Neuronal stem cell (in vitro differentiated cells): Measurements from ENCODE around the gene SOX5.

Source experiments
- DNase-seq: peaks from one replicate; pipeline ENCODE4 v3.0.0-alpha.2; 2013; ENCODE audit warnings: low spot score
- H2AFZ ChIP-seq: one replicate; pipeline ENCODE4 v1.6.1; 2013; ENCODE audit warnings: mild to moderate bottlenecking, low read length, inconsistent platforms
- H2AK5ac ChIP-seq: 2 replicates; pipeline ENCODE4 v1.6.1; 2013; ENCODE audit warnings: low read depth, mild to moderate bottlenecking, inconsistent platforms, low read length, moderate library complexity, mixed read lengths
- H2BK120ac ChIP-seq: 2 replicates; pipeline ENCODE4 v1.6.1; 2013; ENCODE audit warnings: low read depth, mild to moderate bottlenecking, inconsistent platforms, low read length, moderate library complexity, mixed read lengths
- H2BK12ac ChIP-seq: one replicate; pipeline ENCODE4 v1.6.1; 2013; ENCODE audit warnings: low read length, inconsistent platforms
- H2BK15ac ChIP-seq: 2 replicates; pipeline ENCODE4 v1.6.1; 2013; ENCODE audit warnings: mild to moderate bottlenecking, low read length, inconsistent platforms, mixed read lengths
- H2BK5ac ChIP-seq: one replicate; pipeline ENCODE4 v1.6.1; 2013; ENCODE audit warnings: inconsistent platforms, mild to moderate bottlenecking, low read length, moderate library complexity
- H3K14ac ChIP-seq: one replicate; pipeline ENCODE4 v1.6.1; 2013; ENCODE audit warnings: low read length, inconsistent platforms
- H3K18ac ChIP-seq: 2 replicates; pipeline ENCODE4 v1.6.1; 2013; ENCODE audit warnings: low read length, inconsistent platforms
- H3K23ac ChIP-seq: 2 replicates; pipeline ENCODE4 v1.6.1; 2013; ENCODE audit warnings: low read depth, mild to moderate bottlenecking, mixed read lengths, low read length, inconsistent platforms; ENCODE audit not compliant: poor library complexity
- H3K27ac ChIP-seq: replicated peaks from 3 replicates; pipeline ENCODE4 v1.5.1; 2013; ENCODE audit warnings: low read length, inconsistent platforms
- H3K27me3 ChIP-seq, 3 experiments: 2 replicates each; pipeline ENCODE4 v1.6.1; 2013; ENCODE audit warnings: low read length in 3 of 3, mild to moderate bottlenecking in 2 of 3, inconsistent platforms in 1 of 3, low read depth in 1 of 3, mixed read lengths in 1 of 3, moderate library complexity in 1 of 3; ENCODE audit not compliant: control insufficient read depth in 3 of 3, insufficient read depth in 3 of 3
- H3K36me3 ChIP-seq, 2 donors: replicated peaks in 1 of 2; 2 replicates each; pipeline ENCODE4 v1.6.1; 2013; ENCODE audit warnings: low read length in 2 of 2; ENCODE audit not compliant: control insufficient read depth in 2 of 2, insufficient read depth in 2 of 2
- H3K4ac ChIP-seq: 2 replicates; pipeline ENCODE4 v1.6.1; 2013; ENCODE audit warnings: inconsistent platforms, mild to moderate bottlenecking, low read length, moderate library complexity
- H3K4me1 ChIP-seq, 2 donors: 1 replicate in 1 of 2; 2 replicates in 1 of 2; pipeline ENCODE4 v1.6.1; 2013; ENCODE audit warnings: low read length in 2 of 2, low read depth in 1 of 2; ENCODE audit not compliant: control insufficient read depth in 2 of 2, insufficient read depth in 1 of 2
- H3K4me2 ChIP-seq: one replicate; pipeline ENCODE4 v1.6.1; 2013; ENCODE audit warnings: mild to moderate bottlenecking, low read length, inconsistent platforms; ENCODE audit not compliant: insufficient read depth, poor library complexity, severe bottlenecking
- H3K4me3 ChIP-seq, 2 donors: 2 replicates each; pipeline ENCODE4 v1.5.1; 2013; ENCODE audit warnings: low read length in 2 of 2, mild to moderate bottlenecking in 2 of 2, inconsistent platforms in 1 of 2, moderate library complexity in 1 of 2
- H3K79me1 ChIP-seq: one replicate; pipeline ENCODE4 v1.6.1; 2013; ENCODE audit warnings: low read depth, mild to moderate bottlenecking, inconsistent platforms, low read length, moderate library complexity
- H3K9ac ChIP-seq: one replicate; pipeline ENCODE4 v1.6.1; 2013; ENCODE audit warnings: mild to moderate bottlenecking, low read depth, low read length, inconsistent platforms; ENCODE audit not compliant: poor library complexity
- H3K9me3 ChIP-seq, 2 donors: replicated peaks in 1 of 2; 2 replicates each; pipeline versions ENCODE3 to v1.6.1; 2013; ENCODE audit warnings: low read length in 2 of 2, mild to moderate bottlenecking in 2 of 2, inconsistent platforms in 1 of 2, low read depth in 1 of 2, mixed read lengths in 1 of 2, moderate library complexity in 1 of 2; ENCODE audit not compliant: control insufficient read depth in 2 of 2, insufficient read depth in 1 of 2
- H4K8ac ChIP-seq: one replicate; pipeline ENCODE4 v1.6.1; 2013; ENCODE audit warnings: low read depth, mild to moderate bottlenecking, inconsistent platforms, low read length, moderate library complexity
- H4K91ac ChIP-seq: one replicate; pipeline ENCODE4 v1.6.1; 2013; ENCODE audit warnings: low read length, low read depth, mild to moderate bottlenecking, inconsistent platforms; ENCODE audit not compliant: poor library complexity
- WGBS, 2 donors: extraction: QIAGEN DNeasy Blood & Tissue Kit; methylation state at CpG; one replicate each; pipeline ENCODE4 v1.1.7; 2013; ENCODE audit warnings: missing lambda C conversion rate in 2 of 2, mixed read lengths in 1 of 2; ENCODE audit not compliant: insufficient read length in 2 of 2, insufficient replicate concordance in 1 of 2; ENCODE audit errors: extremely low coverage in 2 of 2; 5-methylcytosine and 5-hydroxymethylcytosine counted together

SOX5 gene

GRCh38 chr12:23921099-23921856, 28.2 kb downstream of the SOX5 start:
- H2BK15ac ChIP-seq = no peak overlapping the region
- no peak overlapping the region for H3K27ac ChIP-seq
- H3K18ac ChIP-seq = no peak overlapping the region
- no peak for DNase-seq
- no peak overlapping the region for H3K14ac ChIP-seq
- H3K4me2 ChIP-seq = no peak overlapping the region
- H3K9ac ChIP-seq = no peak overlapping the region
- no peaks in the 10 kb centered on the region for H3K79me1 ChIP-seq
- no peak overlapping the region for H4K91ac ChIP-seq
- no peaks in the 10 kb centered on the region for H3K9me3 ChIP-seq
- H2AFZ ChIP-seq = no peak overlapping the region
- H2AK5ac ChIP-seq = no peak overlapping the region
- no peaks in the 10 kb centered on the region for H3K36me3 ChIP-seq
- no peak overlapping the region for H3K4ac ChIP-seq
- no CpG with 5 or more reads among the region's 5 CpGs for WGBS, 2 donors
- peaks cover 1 to 3% of the 10 kb centered on the region in 2 donors for H3K4me1 ChIP-seq
- no peak overlapping the region for H2BK120ac ChIP-seq
- no peak overlapping the region for H2BK12ac ChIP-seq
- H3K4me3 ChIP-seq = no peak overlapping the region
- no peak overlapping the region for H4K8ac ChIP-seq
- H3K23ac ChIP-seq = no peak overlapping the region
- H3K27me3 ChIP-seq = no peaks in the 10 kb centered on the region
- H2BK5ac ChIP-seq = no peak overlapping the region

GRCh38 chr12:23911574-23911973, 37.9 kb downstream of the SOX5 start:
- Histone ChIP-seq H3K18ac (no peak overlapping the region), H3K9me3 (peaks cover 0 to 10% of the 10 kb centered on the region in 2 donors), H2BK15ac (no peak overlapping the region), H3K79me1 (peaks cover 3% of the 10 kb centered on the region), H2AFZ (no peak overlapping the region), H2AK5ac (no peak overlapping the region), H3K36me3 (no peaks in the 10 kb centered on the region), H3K27me3 (no peaks in the 10 kb centered on the region), H2BK12ac (no peak overlapping the region), H2BK120ac (no peak overlapping the region), H4K91ac (no peak overlapping the region), H3K23ac (no peak overlapping the region), H2BK5ac (no peak overlapping the region), H3K9ac (no peak overlapping the region), H3K4me1 (peaks cover 8% of the 10 kb centered on the region in 2 donors), H3K4me2 (no peak overlapping the region), H4K8ac (no peak overlapping the region), H3K27ac (no peak overlapping the region), H3K4me3 (no peak overlapping the region), H3K14ac (no peak overlapping the region), H3K4ac (no peak overlapping the region)
- no CpG with 5 or more reads among the region's 3 CpGs for WGBS, 2 donors
- DNase-seq = no peak

- Histone ChIP-seq H2BK5ac (no peak overlapping the region), H3K36me3 (no peaks in the 10 kb centered on the region), H3K23ac (no peak overlapping the region), H3K4ac (no peak overlapping the region), H2BK12ac (no peak overlapping the region), H3K4me2 (no peak overlapping the region), H3K9me3 (peaks cover 0 to 10% of the 10 kb centered on the region in 2 donors), H3K9ac (no peak overlapping the region), H3K14ac (no peak overlapping the region), H3K4me1 (peaks cover 10 to 15% of the 10 kb centered on the region in 2 donors), H2BK15ac (no peak overlapping the region), H3K79me1 (peaks cover 3% of the 10 kb centered on the region), H2BK120ac (no peak overlapping the region), H3K18ac (no peak overlapping the region), H4K8ac (no peak overlapping the region), H2AFZ (no peak overlapping the region), H3K27ac (no peak overlapping the region), H3K4me3 (no peak overlapping the region), H4K91ac (no peak overlapping the region), H2AK5ac (no peak overlapping the region), H3K27me3 (no peaks in the 10 kb centered on the region)
- no peak for DNase-seq
- no CpG with 5 or more reads among the region's 1 CpG for WGBS, 2 donors
Observed at GRCh38 chr12:23909551-23909950, 39.9 kb downstream of the SOX5 start.

- Histone ChIP-seq H3K27ac (peak overlapping the region; percentile 45), H3K36me3 (no peaks in the 10 kb centered on the region), H3K27me3 (no peaks in the 10 kb centered on the region), H4K8ac (no peak overlapping the region), H2BK5ac (no peak overlapping the region), H3K4me2 (no peak overlapping the region), H4K91ac (no peak overlapping the region), H2BK120ac (no peak overlapping the region), H3K79me1 (no peaks in the 10 kb centered on the region), H2BK15ac (no peak overlapping the region), H2AFZ (no peak overlapping the region), H3K4me1 (peaks cover 10 to 15% of the 10 kb centered on the region in 2 donors), H3K9ac (no peak overlapping the region), H2BK12ac (no peak overlapping the region), H2AK5ac (no peak overlapping the region), H3K23ac (no peak overlapping the region), H3K9me3 (peaks cover 0 to 3% of the 10 kb centered on the region in 2 donors), H3K14ac (no peak overlapping the region), H3K4me3 (no peak overlapping the region), H3K18ac (no peak overlapping the region), H3K4ac (no peak overlapping the region)
- DNase-seq = peak; percentile 31
- no CpG with 5 or more reads among the region's 6 CpGs for WGBS, 2 donors
Observed at GRCh38 chr12:23906329-23906728, 43.1 kb downstream of the SOX5 start.
